Measurements from ENCODE around the gene MARS1.

- no peak for TF ChIP-seq POLR2A (IDR thresholded peaks at IDR 0.05)
- no peak for TF ChIP-seq CTCF (IDR thresholded peaks at IDR 0.05 in 4 of 5, conservative IDR thresholded peaks at IDR 0.05 in 1 of 5)
Observed at GRCh38 chr12:57456737-57457490, 31.0 kb upstream of the MARS1 start.

Data from gastrocnemius medialis (tissue), 4 donors.